Right cardiac atrium (tissue), 5 donors: ENCODE results near the gene EPS8L1. TPM values are rescaled to one million over a fixed set of nuclear protein-coding genes. Genes with fewer than 3 reads are reported as not detected.
A peak's percentile ranks its signal among the peaks of the same experiment; 100 is the strongest.

Source experiments
- ATAC-seq, 2 donors: fragments of 200-7000 bp; cut with Tn5 transposase; one replicate each; pipeline versions ENCODE4 v1.8.0 to v1.9.1; 2020; ENCODE audit warnings: moderate library complexity in 2 of 2, mild to moderate bottlenecking in 1 of 2
- DNase-seq, 3 donors: peaks; one replicate each; pipeline ENCODE4 v3.0.0-alpha.2; 2020
- H3K27ac ChIP-seq: one replicate; pipeline ENCODE4 v1.5.1; 2013; ENCODE audit warnings: mild to moderate bottlenecking, low read length, control low read depth, moderate library complexity
- H3K27me3 ChIP-seq: one replicate; pipeline ENCODE4 v1.6.1; 2013; ENCODE audit not compliant: control insufficient read depth, insufficient read depth
- H3K4me1 ChIP-seq: one replicate; pipeline ENCODE4 v1.6.1; 2013; ENCODE audit warnings: low read length; ENCODE audit not compliant: control insufficient read depth, insufficient read depth
- H3K4me3 ChIP-seq: one replicate; pipeline ENCODE4 v1.5.1; 2013; ENCODE audit warnings: low read length, control low read depth
- H3K9me3 ChIP-seq: one replicate; pipeline ENCODE4 v1.6.1; 2013; ENCODE audit warnings: low read length; ENCODE audit not compliant: control insufficient read depth
- WGBS: extraction: QIAGEN DNeasy Blood & Tissue Kit; methylation state at CpG from one replicate; pipeline ENCODE4 v1.1.7; 2013; 5-methylcytosine and 5-hydroxymethylcytosine counted together
- intact Hi-C, 4 donors: fragments of 100-400 bp; cut with DNase I; formaldehyde crosslinking; loops; one replicate each; pipeline versions ENCODE4 v1.11.0 to v1.14.0; 2022 to 2023
- microRNA-seq, 2 donors: library from miRNA; unstranded; fragments of <30 nt; microRNA quantifications; one replicate each; pipeline ENCODE4 v1.2.0, GENCODE V29; 2020 to 2021
- polyA plus RNA-seq: library from polyadenylated mRNA; stranded (reverse); fragments of 200-250 nt; gene quantifications from one replicate; pipeline ENCODE4 v1.2.3, GENCODE V29; 2013
- total RNA-seq, 4 donors: library from RNA; stranded (reverse); fragmentation: NEBNext Ultra II Directional; extraction: Animal tissue kit (Norgen Biotek cat#: 25700); gene quantifications; one replicate each; pipeline ENCODE4 v1.2.1, GENCODE V29; 2021
- donor health status: healthy with polysubstance abuse.
- donor health status: DM: no; HTN: yes; CAD: no.
- donor health status: DM: no; HTN: no; CAD: no.
- donor health status: DM: no; HTN: yes; CAD: no; lungs with severe emphysema.
- donor health status: DM: yes; HTN: yes; CAD: no.

Gene EPS8L1
- total and polyA plus RNA-seq, 5 donors = 0.78 to 2.2 (median 1.2) TPM

DNA sequence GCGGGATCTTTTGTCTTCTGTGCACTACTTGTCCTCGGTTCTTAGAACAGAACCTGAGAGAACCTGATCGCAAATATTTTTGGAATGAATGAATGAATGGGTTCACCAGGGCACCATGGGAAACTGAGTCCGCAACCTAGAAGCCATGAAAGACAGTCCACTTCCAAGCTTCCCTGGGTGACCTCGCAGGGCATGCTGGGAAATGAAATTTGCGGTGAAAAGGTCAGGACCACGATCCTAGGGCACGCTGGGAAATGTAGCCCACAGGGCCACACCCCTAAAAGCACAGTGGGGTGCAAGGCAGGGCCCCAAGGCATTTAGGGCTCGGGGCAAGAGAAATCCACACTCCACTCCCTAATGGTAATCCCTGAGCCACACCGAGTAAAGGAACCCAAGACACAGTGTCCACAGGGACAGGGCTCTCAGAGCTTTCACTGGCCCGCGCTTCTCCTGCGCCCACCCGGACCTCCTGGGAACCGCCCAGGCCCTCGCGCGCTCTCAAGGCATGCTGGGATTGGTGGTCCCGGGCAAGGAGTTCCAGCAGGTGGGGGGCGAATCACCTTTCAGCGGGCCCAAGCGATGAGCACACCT lies 42.8 kb downstream of the EPS8L1 start:
- intact Hi-C loops = no loop called here
- WGBS = 15% methylated on average over 22 of the region's 22 CpGs
- H3K27ac ChIP-seq = peak overlapping the region; percentile 63
- H3K4me1 ChIP-seq = peaks cover 20% of the 10 kb centered on the region
- H3K27me3 ChIP-seq = no peaks in the 10 kb centered on the region
- no peaks in the 10 kb centered on the region for H3K9me3 ChIP-seq
- DNase-seq (peak; percentile 73 to 88 (median 83)), ATAC-seq (peak; percentile 9 to 15)
- peak overlapping the region; percentile 52 for H3K4me3 ChIP-seq

GRCh38 chr19:55119053-55119452 lies 43.4 kb downstream of the EPS8L1 start:
- Histone ChIP-seq H3K27ac (peak overlapping the region; percentile 63), H3K27me3 (no peaks in the 10 kb centered on the region), H3K4me3 (no peak overlapping the region), H3K9me3 (no peaks in the 10 kb centered on the region), H3K4me1 (peaks cover 17% of the 10 kb centered on the region)
- ATAC-seq (no peak), DNase-seq (no peak)
- intact Hi-C loops = no loop called here
- WGBS = 79% methylated on average over 14 of the region's 14 CpGs

GRCh38 chr19:55131421-55131820 lies 55.8 kb downstream of the EPS8L1 start:
- DNase-seq (no peak), ATAC-seq (no peak)
- H3K27me3 ChIP-seq = no peaks in the 10 kb centered on the region
- no peaks in the 10 kb centered on the region for H3K4me1 ChIP-seq
- H3K27ac ChIP-seq = no peak overlapping the region
- no peaks in the 10 kb centered on the region for H3K9me3 ChIP-seq
- WGBS = 78% methylated on average over 16 of the region's 16 CpGs
- intact Hi-C loops = no loop called here
- no peak overlapping the region for H3K4me3 ChIP-seq

- DNase-seq = peak in 1 of 3 donors; percentile 16
- WGBS = 52% methylated on average over 14 of the region's 14 CpGs
- peak in 1 of 2 donors; percentile 38 for ATAC-seq
- Histone ChIP-seq H3K4me1 (no peaks in the 10 kb centered on the region), H3K27me3 (no peaks in the 10 kb centered on the region), H3K4me3 (no peak overlapping the region), H3K9me3 (no peaks in the 10 kb centered on the region), H3K27ac (no peak overlapping the region)
- intact Hi-C loops = no loop called here
Observed at GRCh38 chr19:55132453-55133129, 56.9 kb downstream of the EPS8L1 start.

DNA sequence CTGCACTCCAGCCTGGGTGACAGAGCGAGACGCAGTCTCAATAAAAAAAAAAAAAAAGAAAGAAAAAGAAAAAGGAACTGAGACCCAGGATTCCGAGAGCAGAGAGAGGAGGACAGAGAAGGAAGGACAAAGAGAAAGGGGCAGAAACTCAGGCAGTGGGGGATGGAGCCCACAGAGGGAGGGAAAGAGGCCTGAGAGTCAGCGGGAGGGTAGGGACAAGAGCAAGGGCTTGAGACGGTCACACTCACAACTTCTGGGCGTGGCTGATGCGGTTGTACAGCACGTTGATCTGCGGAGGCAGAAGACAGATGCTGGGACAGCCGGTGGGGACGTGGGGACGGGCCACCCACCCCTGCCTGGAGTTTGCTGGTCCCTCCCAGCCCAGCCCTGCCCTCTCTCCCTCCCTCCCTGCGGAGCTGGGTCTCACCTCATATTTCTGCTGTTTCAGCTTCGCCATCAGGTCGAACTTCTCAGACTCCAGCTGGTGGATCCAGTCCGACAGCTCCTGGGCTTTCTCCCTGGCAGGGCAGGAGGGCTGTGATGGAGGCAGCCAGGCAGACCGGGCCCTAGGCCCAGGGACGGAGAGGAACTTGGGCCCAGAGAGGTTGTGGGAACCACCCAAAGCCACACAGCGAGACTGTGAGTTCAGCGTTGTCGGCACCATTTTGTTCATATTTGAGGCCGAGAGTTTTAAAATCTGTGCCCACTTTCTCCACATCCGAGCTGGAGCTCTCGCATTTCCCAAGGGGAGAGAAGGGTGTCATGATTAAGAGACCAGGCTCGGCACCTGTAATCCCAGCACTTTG lies 58.2 kb downstream of the EPS8L1 start:
- H3K27me3 ChIP-seq = no peaks in the 10 kb centered on the region
- no peak overlapping the region for H3K27ac ChIP-seq

DNA sequence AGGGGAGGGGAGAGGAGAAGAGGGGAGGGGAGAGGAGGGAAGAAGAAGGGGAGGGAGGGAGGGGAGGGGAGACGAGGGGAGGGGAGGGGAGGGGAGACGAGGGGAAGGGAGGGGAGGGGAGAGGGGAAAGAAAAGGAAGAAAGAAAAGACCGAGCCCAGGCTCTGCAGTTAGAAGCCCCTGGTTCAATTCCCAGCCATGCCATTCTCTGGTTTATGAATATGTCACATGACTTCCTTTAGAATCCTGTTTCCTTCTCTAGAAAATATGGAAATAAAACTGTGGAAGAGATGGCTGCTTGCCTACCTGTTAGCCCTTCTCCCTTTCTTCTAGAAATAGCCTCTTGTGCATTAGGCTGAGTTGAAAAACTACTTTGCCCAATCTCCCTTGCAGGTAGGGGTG lies 59.1 kb downstream of the EPS8L1 start:
- H3K4me1 ChIP-seq = no peaks in the 10 kb centered on the region
- intact Hi-C loops = loop anchor here in 2 of 4 donors (5.0 kb wide), 2 partner anchors 283 to 373 kb away; no protein-coding TSS in a partner anchor
- no peak overlapping the region for H3K4me3 ChIP-seq
- no peak overlapping the region for H3K27ac ChIP-seq
- WGBS = 25% methylated on average over 2 of the region's 3 CpGs
- H3K27me3 ChIP-seq = no peaks in the 10 kb centered on the region
- DNase-seq (no peak), ATAC-seq (no peak)
- H3K9me3 ChIP-seq = no peaks in the 10 kb centered on the region

More for the DNA sequence above, 58.2 kb downstream of the EPS8L1 start:
- H3K9me3 ChIP-seq = no peaks in the 10 kb centered on the region
- H3K4me3 ChIP-seq = no peak overlapping the region
- peak in 1 of 3 donors; percentile 20 for DNase-seq
- intact Hi-C loops = no loop called here
- no peaks in the 10 kb centered on the region for H3K4me1 ChIP-seq
- no peak for ATAC-seq
- 69% methylated on average over 25 of the region's 25 CpGs for WGBS

GRCh38 chr19:55136399-55137102 lies 60.9 kb downstream of the EPS8L1 start:
- peak in 1 of 3 donors; percentile 20 for DNase-seq
- 67% methylated on average over 17 of the region's 17 CpGs for WGBS
- no peaks in the 10 kb centered on the region for H3K9me3 ChIP-seq
- H3K4me3 ChIP-seq = no peak overlapping the region
- no peaks in the 10 kb centered on the region for H3K4me1 ChIP-seq
- intact Hi-C loops = loop anchor here in 2 of 4 donors (5.0 kb wide), 2 partner anchors 281 to 371 kb away; no protein-coding TSS in a partner anchor
- no peak overlapping the region for H3K27ac ChIP-seq
- no peaks in the 10 kb centered on the region for H3K27me3 ChIP-seq
- no peak for ATAC-seq

Small RNA genes lying within 50 kb of the gene (microRNA-seq; reads per million reads assigned to microRNA genes)
- gene MIR7975 = 0 reads per million in 2 donors

Other genes starting within 250 kb of the EPS8L1 start
- under 1 TPM in 1 of 4 donors, not detected in 3; 0.23 TPM for gene KIR2DS4, start 243.2 kb upstream of the EPS8L1 start, total RNA-seq
- gene KIR2DS4, start 243.2 kb upstream of the EPS8L1 start, polyA plus RNA-seq = 0.14 TPM
- under 1 TPM in 1 of 4 donors, not detected in 3; 0.11 TPM for gene KIR3DL2, start 225.4 kb upstream of the EPS8L1 start, total RNA-seq
- gene KIR3DL2, start 225.4 kb upstream of the EPS8L1 start, polyA plus RNA-seq = not detected
- gene FCAR, start 201.6 kb upstream of the EPS8L1 start, total RNA-seq = 1 to 10 TPM in 1 of 4 donors, under 1 TPM in 2, not detected in 1; 0.44 to 1.2 (median 0.54) TPM
- 0.18 TPM for gene FCAR, start 201.6 kb upstream of the EPS8L1 start, polyA plus RNA-seq
- gene NCR1, start 169.7 kb upstream of the EPS8L1 start, total RNA-seq = under 1 TPM in 3 of 4 donors, not detected in 1; 0.21 to 0.57 (median 0.37) TPM
- gene NCR1, start 169.7 kb upstream of the EPS8L1 start, polyA plus RNA-seq = not detected
- gene NLRP7, start 128.3 kb upstream of the EPS8L1 start, total RNA-seq = not detected
- not detected for gene NLRP7, start 128.3 kb upstream of the EPS8L1 start, polyA plus RNA-seq
- 1 to 10 TPM in 1 of 4 donors, under 1 TPM in 2, not detected in 1; 0.39 to 1.7 (median 0.40) TPM for gene NLRP2, start 109.5 kb upstream of the EPS8L1 start, total RNA-seq
- not detected for gene NLRP2, start 109.5 kb upstream of the EPS8L1 start, polyA plus RNA-seq
- gene GP6, start 37.6 kb upstream of the EPS8L1 start, total RNA-seq = under 1 TPM; 0.26 to 0.71 (median 0.44) TPM
- gene GP6, start 37.6 kb upstream of the EPS8L1 start, polyA plus RNA-seq = 0.27 TPM
- 10 to 100 TPM; 25.5 to 42.6 (median 31.9) TPM for gene RDH13, start 12.7 kb upstream of the EPS8L1 start, total RNA-seq
- gene RDH13, start 12.7 kb upstream of the EPS8L1 start, polyA plus RNA-seq = 30.1 TPM
- gene PPP1R12C, start 41.8 kb downstream of the EPS8L1 start, total RNA-seq = 100 to 1,000 TPM; 125 to 244 (median 147) TPM
- 221 TPM for gene PPP1R12C, start 41.8 kb downstream of the EPS8L1 start, polyA plus RNA-seq
- 10 to 100 TPM in 3 of 4 donors, 1 to 10 TPM in 1; 8.0 to 25.3 (median 14.7) TPM for gene TNNT1, start 73.3 kb downstream of the EPS8L1 start, total RNA-seq
- 34.8 TPM for gene TNNT1, start 73.3 kb downstream of the EPS8L1 start, polyA plus RNA-seq
- 1,000 to 10,000 TPM; 1,638 to 3,997 (median 2,736) TPM for gene TNNI3, start 81.9 kb downstream of the EPS8L1 start, total RNA-seq
- gene TNNI3, start 81.9 kb downstream of the EPS8L1 start, polyA plus RNA-seq = 8,501 TPM
- 1 to 10 TPM in 3 of 4 donors, under 1 TPM in 1; 0.56 to 1.6 (median 1.3) TPM for gene DNAAF3, start 90.7 kb downstream of the EPS8L1 start, total RNA-seq
- 2.9 TPM for gene DNAAF3, start 90.7 kb downstream of the EPS8L1 start, polyA plus RNA-seq
- 1 to 10 TPM in 1 of 4 donors, not detected in 3; 1.3 TPM for gene SYT5, start 104.4 kb downstream of the EPS8L1 start, total RNA-seq
- 0.09 TPM for gene SYT5, start 104.4 kb downstream of the EPS8L1 start, polyA plus RNA-seq
- 1 to 10 TPM in 2 of 4 donors, under 1 TPM in 2; 0.14 to 3.1 (median 0.75) TPM for gene PTPRH, start 133.6 kb downstream of the EPS8L1 start, total RNA-seq
- 0.72 TPM for gene PTPRH, start 133.6 kb downstream of the EPS8L1 start, polyA plus RNA-seq
- gene TMEM86B, start 152.9 kb downstream of the EPS8L1 start, total RNA-seq = 1 to 10 TPM in 3 of 4 donors, under 1 TPM in 1; 0.80 to 2.1 (median 1.3) TPM
- gene TMEM86B, start 152.9 kb downstream of the EPS8L1 start, polyA plus RNA-seq = 1.6 TPM
- gene PPP6R1, start 183.1 kb downstream of the EPS8L1 start, total RNA-seq = 10 to 100 TPM; 39.3 to 43.5 (median 41.4) TPM
- 31.7 TPM for gene PPP6R1, start 183.1 kb downstream of the EPS8L1 start, polyA plus RNA-seq
- gene HSPBP1, start 204.2 kb downstream of the EPS8L1 start, total RNA-seq = 10 to 100 TPM; 27.7 to 35.1 (median 31.3) TPM
- gene HSPBP1, start 204.2 kb downstream of the EPS8L1 start, polyA plus RNA-seq = 48.0 TPM
- gene BRSK1, start 208.1 kb downstream of the EPS8L1 start, total RNA-seq = 10 to 100 TPM; 17.2 to 20.5 (median 19.5) TPM
- 11.9 TPM for gene BRSK1, start 208.1 kb downstream of the EPS8L1 start, polyA plus RNA-seq
- gene TMEM150B, start 249.5 kb downstream of the EPS8L1 start, total RNA-seq = 1 to 10 TPM; 2.0 to 2.4 (median 2.2) TPM
- 0.68 TPM for gene TMEM150B, start 249.5 kb downstream of the EPS8L1 start, polyA plus RNA-seq